HG03175 (cell line): ENCODE data around the gene TUBGCP2.
"Not testable (repeated sequence)": the region's sequence is repeated elsewhere in the genome, so short reads cannot be mapped to it uniquely, and the experiment has no call there.

Experiments used
- ATAC-seq: cut with Tn5 transposase; IDR thresholded peaks from one replicate; pipeline ENCODE4 v1.9.1; 2021; ENCODE audit warnings: mild to moderate bottlenecking, moderate library complexity; ENCODE audit not compliant: unreplicated experiment

TUBGCP2 gene

DNA sequence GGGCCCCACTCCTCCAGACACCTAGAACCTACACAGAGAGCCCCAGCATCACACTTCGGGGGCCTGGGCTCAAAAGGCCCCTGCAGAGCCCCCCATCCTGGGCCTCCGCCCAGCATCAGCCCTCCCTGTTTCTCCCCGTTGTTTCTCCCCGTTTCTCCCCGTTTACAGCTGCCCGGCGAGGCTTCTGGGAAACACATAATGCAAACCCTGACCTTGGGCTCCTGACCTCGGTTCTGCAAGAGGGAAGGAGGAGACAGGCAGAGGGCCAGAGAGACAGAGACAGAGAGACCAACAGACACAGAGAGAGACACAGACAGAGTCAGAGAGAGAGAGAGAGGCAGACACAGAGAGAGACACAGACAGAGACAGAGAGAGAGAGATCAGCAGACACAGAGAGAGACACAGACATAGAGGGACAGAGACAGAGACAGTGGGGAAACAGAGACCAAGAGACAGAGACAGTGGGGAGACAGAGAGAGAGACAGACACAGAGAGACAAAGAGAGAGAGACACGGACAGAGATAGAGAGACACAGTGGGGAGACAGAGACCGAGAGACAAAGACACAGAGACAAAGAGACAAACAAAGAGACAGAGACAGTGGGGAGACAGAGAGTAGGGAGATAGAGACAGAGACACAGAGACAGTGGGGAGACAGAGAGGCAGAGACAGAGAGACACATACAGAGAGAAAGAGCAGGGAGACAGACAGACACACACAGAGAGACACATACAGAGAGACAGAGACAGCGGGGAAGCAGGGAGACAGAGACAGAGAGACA is 58.5 kb downstream of the TUBGCP2 start:
- ATAC-seq = no peak

- no peak for ATAC-seq
Observed at GRCh38 chr10:133249094-133249780, 59.4 kb downstream of the TUBGCP2 start.

DNA sequence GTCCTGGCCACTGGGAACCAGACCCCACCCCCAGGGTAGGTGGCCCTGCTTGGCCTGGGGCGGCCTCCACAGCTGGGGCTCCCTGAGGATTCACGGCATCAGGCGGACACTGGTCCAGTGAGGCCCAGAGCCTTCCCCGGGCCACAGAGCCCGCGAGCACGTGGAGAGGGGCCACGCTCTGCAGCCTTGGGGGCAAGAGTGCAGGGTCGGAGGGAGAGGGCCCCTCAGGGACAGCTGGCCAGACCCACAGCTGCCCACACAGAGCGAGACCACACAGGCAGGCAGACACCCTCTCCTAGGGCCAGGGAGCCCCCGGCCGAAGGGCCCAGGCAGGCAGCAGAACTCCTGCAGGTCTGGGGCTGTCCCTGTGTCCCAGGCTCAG is 60.3 kb downstream of the TUBGCP2 start:
- ATAC-seq = no peak

DNA sequence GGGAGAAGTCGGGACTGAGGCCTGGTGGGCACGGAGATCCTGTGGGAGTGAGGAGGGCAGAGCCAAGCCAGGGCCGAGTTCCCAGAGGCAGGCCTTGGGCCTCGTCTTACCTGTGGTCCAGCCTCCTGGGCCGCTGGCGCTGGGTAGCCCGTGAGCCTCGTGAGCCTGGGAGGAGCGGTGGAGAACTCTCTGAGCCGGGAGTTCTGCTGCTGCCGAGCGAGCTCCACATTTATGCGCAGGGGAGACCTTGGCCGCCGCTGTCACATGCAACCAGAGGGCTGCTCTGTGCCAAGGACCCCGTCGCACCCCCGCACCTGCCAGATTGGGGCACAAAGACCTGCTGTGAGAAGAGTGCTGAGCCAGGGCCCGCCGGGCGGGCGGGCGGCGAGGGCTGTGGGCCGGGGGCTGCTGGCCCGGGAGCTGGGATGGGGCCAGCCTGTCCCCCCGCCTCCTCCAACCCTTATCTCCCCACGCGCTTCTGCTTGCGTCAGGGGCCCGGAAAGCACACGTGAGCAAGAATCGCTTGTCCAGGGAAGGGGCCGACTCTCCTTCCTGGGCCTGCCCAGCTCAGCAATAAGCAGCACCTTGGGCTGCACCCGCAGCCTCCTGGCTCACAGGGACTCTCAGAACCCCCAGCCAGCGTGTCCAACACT is 60.9 kb downstream of the TUBGCP2 start:
- no peak for ATAC-seq

GRCh38 chr10:133246236-133246626 is 62.4 kb downstream of the TUBGCP2 start:
- ATAC-seq = no peak

- ATAC-seq = no peak
Observed at GRCh38 chr10:133245439-133246235, 63.0 kb downstream of the TUBGCP2 start.

GRCh38 chr10:133243593-133243992 is 65.1 kb downstream of the TUBGCP2 start:
- no peak for ATAC-seq

DNA sequence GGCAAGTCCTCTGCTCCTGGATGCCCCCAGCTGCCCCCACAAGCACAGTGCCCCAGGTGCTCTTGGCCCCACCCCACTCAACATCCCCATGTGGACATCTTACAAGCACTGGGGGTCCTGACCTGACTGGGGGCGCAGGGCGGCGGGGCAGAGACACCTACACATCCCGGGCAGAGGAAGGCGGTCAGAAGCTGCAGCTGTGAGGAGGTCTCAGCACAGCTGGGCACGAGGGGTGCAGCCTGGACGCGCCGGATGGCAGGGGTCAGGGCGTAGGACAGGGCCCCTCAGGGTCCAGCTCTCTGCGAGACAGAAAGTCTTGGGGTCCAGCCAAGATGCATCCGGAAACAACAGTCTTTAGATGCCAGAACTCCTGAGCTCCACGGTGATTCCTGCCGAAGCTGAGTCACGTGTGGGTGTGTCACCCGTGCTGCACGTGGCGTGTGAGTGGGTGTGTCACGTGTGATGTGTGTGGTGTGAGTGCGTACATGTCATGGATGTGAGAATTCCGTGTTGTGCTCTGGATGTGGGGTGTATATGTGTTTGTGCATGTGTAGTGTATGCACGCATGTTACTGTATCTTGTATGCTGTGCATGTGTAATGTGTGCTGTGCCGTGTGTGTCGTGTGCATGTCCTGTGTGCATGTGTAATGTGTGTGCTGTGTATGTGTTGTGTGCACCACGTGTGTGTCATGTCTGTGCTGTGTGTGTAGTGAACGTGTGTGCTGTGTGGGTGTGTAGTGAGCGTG is 65.9 kb downstream of the TUBGCP2 start:
- ATAC-seq = no peak

DNA sequence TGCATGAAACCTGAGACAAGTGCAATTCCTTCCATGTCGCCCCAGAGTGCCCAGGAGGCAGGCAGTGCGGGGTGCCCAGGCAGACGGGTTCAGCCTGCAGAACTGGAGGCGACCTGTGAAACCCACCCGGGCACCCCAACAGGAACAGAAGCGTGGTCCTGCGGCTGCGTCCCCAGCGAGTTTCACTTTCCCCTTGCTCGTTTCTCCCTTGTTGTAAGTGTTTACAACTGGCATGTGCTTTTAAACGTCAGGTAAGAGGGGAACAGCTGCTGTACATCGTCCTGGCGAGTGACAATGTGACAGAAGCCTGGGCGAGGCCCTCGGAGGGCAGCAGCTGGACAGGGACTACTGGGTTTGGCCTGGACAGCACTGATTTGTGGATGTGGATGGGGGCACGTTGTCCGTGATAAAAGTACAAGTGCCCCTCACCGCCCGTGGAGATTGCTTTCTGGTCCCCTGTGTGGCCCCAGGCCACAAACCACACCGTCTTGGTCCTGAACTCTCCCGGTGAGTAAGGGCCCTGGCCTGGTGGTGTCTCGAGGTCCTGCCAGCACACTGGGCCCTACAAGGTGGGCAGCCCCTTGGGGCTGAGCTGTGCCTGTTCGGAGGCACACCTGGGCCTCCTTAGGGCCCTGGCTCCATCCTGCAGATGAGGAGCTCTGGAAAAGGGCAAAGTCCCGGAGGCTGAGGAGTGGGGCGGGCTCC is 67.0 kb downstream of the TUBGCP2 start:
- ATAC-seq = peak; percentile 44

DNA sequence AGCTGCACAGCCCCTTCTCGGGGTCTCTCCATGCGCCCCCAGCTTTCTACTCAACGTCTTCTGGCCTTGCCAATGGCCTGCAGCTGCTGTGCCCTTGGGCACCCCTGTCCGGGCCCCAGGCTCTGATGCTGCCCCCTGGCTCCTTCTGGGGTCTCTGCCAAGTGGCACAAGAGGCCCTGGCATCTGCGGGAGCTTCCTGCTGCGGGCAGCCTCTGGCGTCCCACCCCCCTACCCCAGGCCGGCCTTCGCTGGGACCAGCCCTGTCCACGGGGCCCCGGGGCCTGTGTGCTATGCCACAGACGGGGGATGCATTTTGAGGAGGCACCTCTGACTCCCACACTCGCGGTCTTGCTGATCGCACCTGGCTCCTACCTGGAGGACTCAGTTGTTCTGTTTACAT is 68.7 kb downstream of the TUBGCP2 start:
- no peak for ATAC-seq

DNA sequence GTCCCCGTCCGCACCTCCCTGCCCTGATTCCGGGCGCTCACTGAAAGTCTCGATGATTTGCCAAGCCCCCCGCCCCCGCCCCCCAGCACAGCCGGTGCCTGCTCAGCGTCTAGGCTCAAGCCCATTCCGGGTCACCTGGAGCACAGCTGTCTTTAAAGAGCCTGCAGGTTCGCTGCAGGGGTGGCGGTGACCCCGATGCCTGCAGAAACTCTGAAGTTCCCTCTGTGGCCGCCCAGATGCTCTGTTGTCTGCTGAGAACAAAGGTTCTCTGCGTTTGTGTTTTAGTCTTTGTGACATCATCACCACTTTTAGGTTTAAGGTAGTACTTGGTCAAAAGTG is 70.2 kb downstream of the TUBGCP2 start:
- no peak for ATAC-seq

DNA sequence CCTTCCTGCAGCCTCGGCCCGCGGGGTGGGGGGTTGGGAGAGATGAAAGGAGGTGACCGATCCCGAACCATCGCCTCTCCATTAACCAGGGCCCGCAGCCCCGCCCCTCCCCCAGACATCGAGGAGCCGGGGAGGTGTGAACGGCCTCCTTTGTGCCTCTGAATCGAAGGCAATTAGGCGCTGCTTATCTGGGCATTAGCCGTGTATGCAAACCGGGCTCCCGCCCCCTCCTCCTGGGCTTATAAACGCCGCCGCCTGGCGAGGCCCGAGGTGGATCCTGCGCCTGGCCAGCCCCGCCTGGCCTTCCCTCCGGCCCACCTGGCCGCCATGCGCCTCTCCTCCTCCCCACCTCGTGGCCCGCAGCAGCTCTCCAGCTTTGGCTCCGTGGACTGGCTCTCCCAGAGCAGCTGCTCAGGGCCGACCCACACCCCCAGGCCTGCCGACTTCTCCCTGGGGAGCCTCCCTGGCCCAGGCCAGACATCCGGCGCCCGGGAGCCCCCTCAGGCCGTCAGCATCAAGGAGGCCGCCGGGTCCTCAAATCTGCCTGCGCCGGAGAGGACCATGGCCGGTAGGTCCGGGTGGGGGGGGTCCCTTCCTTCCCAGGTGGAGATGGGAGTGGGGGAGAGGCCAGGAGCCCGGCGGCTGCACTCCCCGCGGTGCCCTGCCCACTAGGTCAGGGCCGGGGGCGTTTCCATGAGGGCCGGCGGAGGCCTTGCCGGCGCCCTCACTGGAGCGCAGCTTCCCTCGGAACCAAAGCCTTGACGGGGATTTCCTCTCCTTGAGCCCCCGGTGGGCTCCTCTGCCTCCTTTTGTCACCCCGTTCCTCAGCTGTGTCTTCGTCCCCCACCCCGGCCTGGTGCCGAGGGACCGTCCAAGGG is 70.8 kb downstream of the TUBGCP2 start, which contains the start of gene VENTX:
TSS of gene VENTX (plus strand) at position 268 of the 878 bp plus-strand sequence. CDS start at position 328, 60 bp downstream.
- ATAC-seq = no peak

GRCh38 chr10:133237241-133237587 is 71.5 kb downstream of the TUBGCP2 start:
- no peak for ATAC-seq

DNA sequence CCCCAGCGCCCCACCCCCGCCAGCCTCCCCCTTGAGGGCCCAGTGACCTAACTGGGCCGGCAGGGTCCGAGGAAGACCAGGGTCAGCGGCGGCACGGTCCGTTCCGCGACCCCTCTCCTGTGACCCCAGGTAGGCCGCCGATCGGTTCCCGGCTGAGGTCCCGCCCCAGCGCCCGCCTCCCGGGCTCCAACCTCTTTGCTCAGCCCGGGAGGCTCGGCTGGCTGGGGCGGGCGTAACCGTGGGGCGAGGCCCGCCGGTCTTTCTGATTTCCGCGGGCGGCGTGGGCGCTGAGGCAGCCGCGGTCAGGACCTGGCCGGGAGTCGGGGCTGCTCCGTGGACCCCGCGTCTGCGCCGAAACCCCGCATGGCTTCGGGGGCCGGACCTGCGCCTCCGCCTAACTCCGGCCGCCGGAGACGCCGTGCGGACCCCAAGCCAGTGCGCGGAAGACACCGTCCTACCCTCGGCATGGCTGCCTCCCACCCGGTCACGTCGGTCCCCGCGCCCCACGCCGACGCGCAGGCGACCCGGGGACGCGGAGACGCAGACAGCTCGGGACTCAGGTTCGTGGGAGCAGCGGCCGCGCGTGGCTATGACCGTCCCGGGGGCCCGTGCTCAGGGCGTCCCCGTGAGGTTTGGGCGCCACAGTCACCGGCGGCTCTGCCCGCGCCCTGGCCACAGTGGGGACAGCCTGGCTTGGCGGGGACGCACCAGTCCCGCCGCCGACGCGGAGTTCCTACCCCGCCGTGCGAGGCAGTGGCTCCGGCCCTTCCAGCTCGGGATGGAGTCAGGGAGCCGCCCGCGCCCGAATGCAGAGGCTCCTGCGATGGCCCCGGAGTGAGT is 72.1 kb downstream of the TUBGCP2 start:
- no peak for ATAC-seq

- ATAC-seq = no peak
Observed at GRCh38 chr10:133235932-133236331, 72.7 kb downstream of the TUBGCP2 start.

DNA sequence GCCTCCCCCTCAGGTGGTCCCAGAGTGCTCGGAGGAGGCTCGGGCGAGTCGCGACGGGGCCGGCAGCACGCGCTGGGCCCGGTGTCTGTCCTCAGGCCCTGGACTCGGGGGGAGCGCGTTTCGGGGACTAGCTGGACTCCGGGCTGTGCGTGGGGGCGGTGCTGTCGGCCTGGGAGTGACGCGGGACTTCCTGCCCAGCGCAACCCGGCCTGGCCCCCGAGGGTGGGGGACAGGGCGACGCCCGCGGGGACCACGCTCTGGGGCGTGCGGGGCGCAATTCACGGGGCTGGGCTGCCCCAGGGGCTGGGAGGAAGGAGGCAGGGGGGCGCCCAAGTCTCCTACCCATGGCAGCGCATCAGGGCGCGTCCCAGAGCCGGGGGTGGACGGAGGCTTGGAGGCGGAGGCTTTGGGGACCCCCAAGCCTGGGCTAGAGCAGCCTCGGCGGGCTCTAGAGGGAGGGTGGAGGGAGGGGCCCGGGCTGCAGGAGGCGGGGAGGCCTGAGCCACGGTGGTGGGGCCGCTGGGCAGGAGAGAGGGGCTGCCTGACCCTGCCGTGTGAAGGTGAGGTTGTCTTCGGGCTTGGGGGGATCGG is 73.3 kb downstream of the TUBGCP2 start:
- ATAC-seq = no peak

- not testable (repeated sequence) for ATAC-seq
Observed at GRCh38 chr10:133234796-133235195, 73.9 kb downstream of the TUBGCP2 start.
